PC-9 (cell line): ENCODE data around the gene TRIM9.

Experiments used
- EZH2 ChIP-seq: fragments of 200-600 bp; sonication (generic); IDR thresholded peaks from 2 replicates; pipeline ENCODE4 v1.8.0; 2017; ENCODE audit warnings: antibody characterized with exemption, low read depth
- TF ChIP-seq, protein P1 (sequence below): fragments of 200-600 bp; sonication (generic); conservative IDR thresholded peaks from 2 replicates; pipeline ENCODE4 v1.6.1; 2017; ENCODE audit warnings: mixed run types, antibody characterized with exemption, mild to moderate bottlenecking, moderate library complexity

- TF ChIP-seq, protein P1, sequence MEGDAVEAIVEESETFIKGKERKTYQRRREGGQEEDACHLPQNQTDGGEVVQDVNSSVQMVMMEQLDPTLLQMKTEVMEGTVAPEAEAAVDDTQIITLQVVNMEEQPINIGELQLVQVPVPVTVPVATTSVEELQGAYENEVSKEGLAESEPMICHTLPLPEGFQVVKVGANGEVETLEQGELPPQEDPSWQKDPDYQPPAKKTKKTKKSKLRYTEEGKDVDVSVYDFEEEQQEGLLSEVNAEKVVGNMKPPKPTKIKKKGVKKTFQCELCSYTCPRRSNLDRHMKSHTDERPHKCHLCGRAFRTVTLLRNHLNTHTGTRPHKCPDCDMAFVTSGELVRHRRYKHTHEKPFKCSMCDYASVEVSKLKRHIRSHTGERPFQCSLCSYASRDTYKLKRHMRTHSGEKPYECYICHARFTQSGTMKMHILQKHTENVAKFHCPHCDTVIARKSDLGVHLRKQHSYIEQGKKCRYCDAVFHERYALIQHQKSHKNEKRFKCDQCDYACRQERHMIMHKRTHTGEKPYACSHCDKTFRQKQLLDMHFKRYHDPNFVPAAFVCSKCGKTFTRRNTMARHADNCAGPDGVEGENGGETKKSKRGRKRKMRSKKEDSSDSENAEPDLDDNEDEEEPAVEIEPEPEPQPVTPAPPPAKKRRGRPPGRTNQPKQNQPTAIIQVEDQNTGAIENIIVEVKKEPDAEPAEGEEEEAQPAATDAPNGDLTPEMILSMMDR = no peak
- no peak for TF ChIP-seq EZH2
These were observed 86.5 kb downstream of the TRIM9 start for GRCh38 chr14:51008446-51008845.
